Stimulated activated CD4-positive, alpha-beta T cell treated with anti-CD3 and anti-CD28 coated beads, Interleukin-4, amount 100 ng/mL, for 4 hours (primary cell): ENCODE results near the gene DNAH8.
A peak's percentile ranks its signal among the peaks of the same experiment; 100 is the strongest.

ENCODE experiments used
- DNase-seq, 2 experiments: peaks; one replicate each; pipeline ENCODE4 v3.0.0-alpha.2; 2020

The DNAH8 gene

GRCh38 chr6:38702558-38703397, 12.3 kb upstream of the DNAH8 start, which contains the start of gene GLO1:
GLO1 (minus strand) TSS chr6:38703145; CDS start chr6:38703054, 91 bp downstream.
- DNase-seq, result peak; percentile 90 to 97

- no peak for DNase-seq
Observed at GRCh38 chr6:38703949-38704590, 11.0 kb upstream of the DNAH8 start.

GRCh38 chr6:38705924-38706323, 9.2 kb upstream of the DNAH8 start:
- no peak for DNase-seq

GRCh38 chr6:38708496-38708895, 6.6 kb upstream of the DNAH8 start:
- no peak for DNase-seq

GRCh38 chr6:38713812-38714211, 1.3 kb upstream of the DNAH8 start:
- peak; percentile 23 to 30 for DNase-seq

- DNase-seq, result no peak
Observed at GRCh38 chr6:38714239-38715015, 684 bp upstream of the DNAH8 start.

- no peak for DNase-seq
Observed at GRCh38 chr6:38716825-38717224, 1.7 kb downstream of the DNAH8 start.

GRCh38 chr6:38719358-38719757, 4.2 kb downstream of the DNAH8 start:
- DNase-seq, result no peak

GRCh38 chr6:38720295-38720694, 5.2 kb downstream of the DNAH8 start:
- DNase-seq, result no peak

GRCh38 chr6:38722038-38722437, 6.9 kb downstream of the DNAH8 start:
- DNase-seq, result no peak

- DNase-seq, result no peak
Observed at GRCh38 chr6:38722727-38723334, 7.7 kb downstream of the DNAH8 start.

GRCh38 chr6:38723783-38724182, 8.7 kb downstream of the DNAH8 start:
- no peak for DNase-seq

GRCh38 chr6:38724343-38724742, 9.2 kb downstream of the DNAH8 start:
- no peak for DNase-seq

- no peak for DNase-seq
Observed at GRCh38 chr6:38725414-38726183, 10.5 kb downstream of the DNAH8 start.

GRCh38 chr6:38728203-38728602, 13.1 kb downstream of the DNAH8 start:
- no peak for DNase-seq

GRCh38 chr6:38730140-38730862, 15.2 kb downstream of the DNAH8 start:
- DNase-seq, result no peak

GRCh38 chr6:38736951-38737350, 21.8 kb downstream of the DNAH8 start:
- no peak for DNase-seq

GRCh38 chr6:38738261-38738660, 23.1 kb downstream of the DNAH8 start:
- no peak for DNase-seq

GRCh38 chr6:38739532-38739931, 24.4 kb downstream of the DNAH8 start:
- DNase-seq, result no peak

- no peak for DNase-seq
Observed at GRCh38 chr6:38749473-38749872, 34.4 kb downstream of the DNAH8 start.

GRCh38 chr6:38750968-38751615, 36.0 kb downstream of the DNAH8 start:
- DNase-seq, result peak in 1 of 2 experiments; percentile 5
